Cardiac ventricle fibroblast (primary cell): ENCODE measurements around the gene PARVA. TPM values are rescaled to one million over a fixed set of nuclear protein-coding genes. Genes with fewer than 3 reads are reported as not detected.

ENCODE experiments used
- total RNA-seq: library from RNA; depleted of rRNA; stranded (reverse); fragments of >200 nt; gene quantifications from 2 replicates; pipeline ENCODE4 v1.2.3, GENCODE V29; 2015

Gene PARVA
- total RNA-seq, result 62.5 and 65.3 TPM in 2 replicates

GRCh38 chr11:12377106-12377823 lies at the start of gene PARVA:
Gene PARVA (plus strand): TSS chr11:12377571. CDS start chr11:12377648, 77 bp downstream.

